Liver (tissue), 9 donors: ENCODE measurements around the gene RASGRP2. TPM values are rescaled to one million over a fixed set of nuclear protein-coding genes. Genes with fewer than 3 reads are reported as not detected.

Experiments
- DNase-seq: peaks from one replicate; pipeline ENCODE4 v3.0.0-alpha.2; 2017; ENCODE audit warnings: low spot score
- H3K27ac ChIP-seq, 2 donors: one replicate each; pipeline ENCODE4 v1.7.0; 2013; ENCODE audit warnings: inconsistent platforms in 2 of 2, low read length in 2 of 2, control low read depth in 1 of 2, low read depth in 1 of 2, mild to moderate bottlenecking in 1 of 2
- H3K27me3 ChIP-seq, 4 donors: one replicate each; pipeline versions ENCODE4 v1.6.1 to v1.7.0; 2013; ENCODE audit warnings: low read length in 3 of 4, inconsistent platforms in 1 of 4, mild to moderate bottlenecking in 1 of 4, moderate library complexity in 1 of 4; ENCODE audit not compliant: control insufficient read depth in 4 of 4, insufficient read depth in 4 of 4
- H3K36me3 ChIP-seq, 4 donors: one replicate each; pipeline versions ENCODE4 v1.6.1 to v1.7.0; 2013; ENCODE audit warnings: low read length in 3 of 4, mild to moderate bottlenecking in 3 of 4, low read depth in 1 of 4, moderate library complexity in 1 of 4; ENCODE audit not compliant: control insufficient read depth in 4 of 4, insufficient read depth in 3 of 4
- H3K4me1 ChIP-seq, 4 donors: one replicate each; pipeline versions ENCODE4 v1.6.1 to v1.7.0; 2013; ENCODE audit warnings: low read length in 3 of 4, mild to moderate bottlenecking in 3 of 4, moderate library complexity in 1 of 4; ENCODE audit not compliant: control insufficient read depth in 4 of 4, insufficient read depth in 4 of 4
- H3K4me3 ChIP-seq, 3 donors: one replicate each; pipeline versions ENCODE4 v1.6.1 to v1.7.0; 2013; ENCODE audit warnings: low read length in 3 of 3, control low read depth in 1 of 3, low read depth in 1 of 3, mild to moderate bottlenecking in 1 of 3
- H3K9ac ChIP-seq, 2 donors: one replicate each; pipeline ENCODE4 v1.7.0; 2013; ENCODE audit warnings: low read length in 2 of 2, mild to moderate bottlenecking in 2 of 2, moderate library complexity in 2 of 2, control low read depth in 1 of 2, low read depth in 1 of 2
- H3K9me3 ChIP-seq, 4 donors: one replicate each; pipeline versions ENCODE4 v1.6.1 to v1.7.0; 2013; ENCODE audit warnings: low read length in 3 of 4; ENCODE audit not compliant: control insufficient read depth in 4 of 4
- FOXA1 ChIP-seq: IDR thresholded peaks from 2 replicates; pipeline ENCODE4 v1.6.1; 2016; ENCODE audit warnings: antibody characterized with exemption
- FOXA2 ChIP-seq: IDR thresholded peaks from 2 replicates; pipeline ENCODE4 v1.6.1; 2016; ENCODE audit warnings: antibody characterized with exemption
- HNF4G ChIP-seq: IDR thresholded peaks from 2 replicates; pipeline ENCODE4 v1.6.1; 2016; ENCODE audit warnings: antibody characterized with exemption
- NR2F2 ChIP-seq: IDR thresholded peaks from 2 replicates; pipeline ENCODE4 v1.6.1; 2016; ENCODE audit warnings: antibody characterized with exemption
- RAD21 ChIP-seq, 2 donors: IDR thresholded peaks; 2 replicates each; pipeline ENCODE4 v1.6.1; 2016; ENCODE audit warnings: antibody characterized with exemption in 2 of 2, mild to moderate bottlenecking in 2 of 2
- SP1 ChIP-seq: IDR thresholded peaks from 2 replicates; pipeline ENCODE4 v1.6.1; 2018; ENCODE audit warnings: antibody characterized with exemption, mild to moderate bottlenecking
- TAF1 ChIP-seq: conservative IDR thresholded peaks from 2 replicates; pipeline ENCODE4 v1.6.1; 2016; ENCODE audit warnings: antibody characterized with exemption, mild to moderate bottlenecking
- WGBS: extraction: QIAGEN DNeasy Blood & Tissue Kit; methylation state at CpG from one replicate; pipeline ENCODE4 v1.1.7; 2013; 5-methylcytosine and 5-hydroxymethylcytosine counted together
- polyA plus RNA-seq, 2 donors: library from polyadenylated mRNA; stranded (reverse) in 1 of 2; unstranded in 1 of 2; fragments of 200-250 nt in 1 of 2; fragments of >200 nt in 1 of 2; fragmentation: Nextera tagmentation in 1 of 2; extraction: Ambion mirVana in 1 of 2; gene quantifications; one replicate each; pipeline versions ENCODE4 v1.2.1 to v1.2.3, GENCODE V29; 2013 to 2015
- total RNA-seq, 2 donors: library from RNA; depleted of rRNA; stranded (reverse); fragments of >200 nt; gene quantifications; one replicate each; pipeline ENCODE4 v1.2.3, GENCODE V29; 2014
- TF ChIP-seq, protein P1 (sequence below): IDR thresholded peaks from 2 replicates; pipeline ENCODE4 v1.6.1; 2016; ENCODE audit warnings: antibody characterized with exemption
- TF ChIP-seq, protein P2 (sequence below): fragments of 150-350 bp; IDR thresholded peaks from 2 replicates; pipeline ENCODE4 v1.5.1; 2017; ENCODE audit warnings: improper control_type of control experiment, low read depth, low read length; ENCODE audit not compliant: missing input control
- TF ChIP-seq, protein P3 (sequence below): IDR thresholded peaks from 2 replicates; pipeline ENCODE4 v1.6.1; 2016; ENCODE audit warnings: antibody characterized with exemption, mild to moderate bottlenecking
- donor health status: healthy.
- donor health status: healthy.
- donor health status: healthy.
- donor health status: healthy.
- donor health status: healthy.

Gene RASGRP2
- total and polyA plus RNA-seq, 4 donors: 2.7 to 14.9 (median 8.7) TPM

DNA sequence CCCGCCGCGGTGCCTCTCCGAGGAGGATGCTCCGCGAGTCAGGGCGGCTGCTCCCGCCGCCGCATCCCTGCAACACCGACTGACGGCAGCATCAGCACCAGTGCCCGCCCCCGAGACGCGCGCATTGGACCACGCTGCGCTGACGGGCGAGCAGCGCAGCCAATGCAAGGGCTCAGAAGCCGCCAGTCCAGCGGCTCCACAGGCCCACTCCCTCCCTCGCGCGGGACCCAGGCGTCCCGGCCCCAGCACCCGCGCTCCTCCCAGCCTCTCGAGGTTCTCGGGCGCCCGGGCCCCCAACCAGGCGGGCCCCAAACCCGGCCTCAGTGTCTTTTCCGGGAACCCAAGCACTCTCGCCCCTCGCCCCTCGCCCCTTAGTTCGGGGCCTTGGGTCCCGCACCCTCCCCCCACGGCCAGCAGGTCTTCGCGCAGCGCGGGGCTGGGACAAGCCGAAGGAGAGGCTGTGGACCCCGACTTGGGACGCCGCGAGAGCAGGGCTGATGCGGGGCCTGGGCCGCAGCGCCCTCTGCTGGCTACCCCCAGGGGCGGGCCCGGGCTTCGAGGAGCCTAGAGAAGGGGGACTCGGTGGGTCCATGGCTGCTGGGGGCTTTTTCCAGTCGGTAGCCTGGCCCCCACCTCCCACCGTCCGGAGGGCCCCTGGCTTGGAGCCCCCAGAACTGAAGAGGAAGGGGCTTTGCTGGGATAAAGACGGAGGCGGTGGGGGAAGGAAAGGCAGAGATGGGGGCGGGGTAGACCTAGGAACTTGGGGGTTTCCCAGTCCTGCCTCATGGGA, 20.6 kb downstream of the RASGRP2 start, which contains the start of gene NRXN2:
NRXN2 (minus strand) TSS at position 81 of the 790 bp plus-strand sequence. CDS start 9,498 bp downstream, outside the sequence.
- peaks cover 0 to 5% (median under 1%) of the 10 kb centered on the region in 4 donors for H3K27me3 ChIP-seq
- no peaks in the 10 kb centered on the region for H3K36me3 ChIP-seq
- H3K9ac ChIP-seq: no peak within 1 kb of the TSS
- H3K4me3 ChIP-seq: peak within 1 kb of the TSS in 2 of 3 donors; percentile 35 to 52
- H3K9me3 ChIP-seq: no peaks in the 10 kb centered on the region
- TF ChIP-seq HNF4G (no peak), RAD21 (IDR thresholded peaks at IDR 0.05) (peak; percentile 60 to 74), SP1 (peak; percentile 60), NR2F2 (no peak)
- TF ChIP-seq, protein P1, sequence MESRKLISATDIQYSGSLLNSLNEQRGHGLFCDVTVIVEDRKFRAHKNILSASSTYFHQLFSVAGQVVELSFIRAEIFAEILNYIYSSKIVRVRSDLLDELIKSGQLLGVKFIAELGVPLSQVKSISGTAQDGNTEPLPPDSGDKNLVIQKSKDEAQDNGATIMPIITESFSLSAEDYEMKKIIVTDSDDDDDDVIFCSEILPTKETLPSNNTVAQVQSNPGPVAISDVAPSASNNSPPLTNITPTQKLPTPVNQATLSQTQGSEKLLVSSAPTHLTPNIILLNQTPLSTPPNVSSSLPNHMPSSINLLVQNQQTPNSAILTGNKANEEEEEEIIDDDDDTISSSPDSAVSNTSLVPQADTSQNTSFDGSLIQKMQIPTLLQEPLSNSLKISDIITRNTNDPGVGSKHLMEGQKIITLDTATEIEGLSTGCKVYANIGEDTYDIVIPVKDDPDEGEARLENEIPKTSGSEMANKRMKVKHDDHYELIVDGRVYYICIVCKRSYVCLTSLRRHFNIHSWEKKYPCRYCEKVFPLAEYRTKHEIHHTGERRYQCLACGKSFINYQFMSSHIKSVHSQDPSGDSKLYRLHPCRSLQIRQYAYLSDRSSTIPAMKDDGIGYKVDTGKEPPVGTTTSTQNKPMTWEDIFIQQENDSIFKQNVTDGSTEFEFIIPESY: no peak
- TF ChIP-seq, protein P2, sequence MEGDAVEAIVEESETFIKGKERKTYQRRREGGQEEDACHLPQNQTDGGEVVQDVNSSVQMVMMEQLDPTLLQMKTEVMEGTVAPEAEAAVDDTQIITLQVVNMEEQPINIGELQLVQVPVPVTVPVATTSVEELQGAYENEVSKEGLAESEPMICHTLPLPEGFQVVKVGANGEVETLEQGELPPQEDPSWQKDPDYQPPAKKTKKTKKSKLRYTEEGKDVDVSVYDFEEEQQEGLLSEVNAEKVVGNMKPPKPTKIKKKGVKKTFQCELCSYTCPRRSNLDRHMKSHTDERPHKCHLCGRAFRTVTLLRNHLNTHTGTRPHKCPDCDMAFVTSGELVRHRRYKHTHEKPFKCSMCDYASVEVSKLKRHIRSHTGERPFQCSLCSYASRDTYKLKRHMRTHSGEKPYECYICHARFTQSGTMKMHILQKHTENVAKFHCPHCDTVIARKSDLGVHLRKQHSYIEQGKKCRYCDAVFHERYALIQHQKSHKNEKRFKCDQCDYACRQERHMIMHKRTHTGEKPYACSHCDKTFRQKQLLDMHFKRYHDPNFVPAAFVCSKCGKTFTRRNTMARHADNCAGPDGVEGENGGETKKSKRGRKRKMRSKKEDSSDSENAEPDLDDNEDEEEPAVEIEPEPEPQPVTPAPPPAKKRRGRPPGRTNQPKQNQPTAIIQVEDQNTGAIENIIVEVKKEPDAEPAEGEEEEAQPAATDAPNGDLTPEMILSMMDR: peak; percentile 56
- 6% methylated on average over 66 of the region's 66 CpGs for WGBS
- peak within 1 kb of the TSS in 1 of 2 donors; percentile 31 for H3K27ac ChIP-seq
- DNase-seq: peak; percentile 74
- H3K4me1 ChIP-seq: peaks cover 14 to 43% (median 36%) of the 10 kb centered on the region in 4 donors

DNA sequence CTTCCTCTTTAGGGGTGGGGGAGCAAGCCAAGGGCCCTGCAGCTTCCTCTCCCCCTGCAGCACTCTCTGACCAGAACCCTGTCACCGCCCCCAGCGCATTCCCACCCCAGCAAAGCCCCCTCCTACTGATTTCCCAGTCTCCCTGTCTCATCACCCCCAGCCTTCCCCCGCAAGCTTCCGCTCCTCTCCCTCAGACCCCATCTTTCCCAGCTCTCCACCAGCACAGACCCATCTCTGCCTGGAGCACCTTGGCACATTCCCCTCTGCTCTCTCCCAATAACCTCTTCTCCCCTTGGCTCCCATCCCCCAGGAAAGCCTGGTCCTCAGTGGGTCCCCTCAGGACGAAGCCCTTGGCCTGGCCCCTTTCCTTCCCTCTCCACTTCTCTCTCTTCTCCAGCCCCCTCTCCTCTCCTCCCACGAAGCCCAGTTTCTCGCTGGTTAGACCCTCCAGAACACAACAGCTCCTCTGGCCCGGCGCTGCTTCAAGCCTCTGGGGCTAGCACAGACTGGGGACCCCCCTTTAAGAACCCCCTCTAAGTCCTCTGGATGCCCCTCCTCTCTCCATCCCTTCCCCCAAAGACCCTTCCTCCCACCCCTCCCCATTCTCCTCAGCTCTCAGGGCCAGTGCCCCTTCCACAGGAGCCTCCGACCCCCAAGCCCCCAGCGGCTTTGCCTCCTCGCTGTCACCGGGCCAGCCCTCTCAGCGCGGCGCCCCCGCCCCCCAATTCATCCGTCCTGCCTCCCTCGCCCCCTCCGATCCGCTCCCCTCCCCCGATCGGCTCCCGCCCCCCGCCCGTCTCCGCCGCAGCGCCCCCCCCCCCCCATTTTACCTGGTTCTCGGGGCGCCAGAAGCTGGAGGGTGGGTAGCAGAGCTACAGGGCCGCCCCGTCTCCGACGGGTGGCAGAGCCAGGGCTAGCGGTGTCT, 21.5 kb downstream of the RASGRP2 start:
- H3K9ac ChIP-seq: no peak overlapping the region
- no peak overlapping the region for H3K27ac ChIP-seq
- H3K36me3 ChIP-seq: no peaks in the 10 kb centered on the region
- no peak for TF ChIP-seq FOXA1
- no peak for TF ChIP-seq FOXA2
- TF ChIP-seq, protein P3, sequence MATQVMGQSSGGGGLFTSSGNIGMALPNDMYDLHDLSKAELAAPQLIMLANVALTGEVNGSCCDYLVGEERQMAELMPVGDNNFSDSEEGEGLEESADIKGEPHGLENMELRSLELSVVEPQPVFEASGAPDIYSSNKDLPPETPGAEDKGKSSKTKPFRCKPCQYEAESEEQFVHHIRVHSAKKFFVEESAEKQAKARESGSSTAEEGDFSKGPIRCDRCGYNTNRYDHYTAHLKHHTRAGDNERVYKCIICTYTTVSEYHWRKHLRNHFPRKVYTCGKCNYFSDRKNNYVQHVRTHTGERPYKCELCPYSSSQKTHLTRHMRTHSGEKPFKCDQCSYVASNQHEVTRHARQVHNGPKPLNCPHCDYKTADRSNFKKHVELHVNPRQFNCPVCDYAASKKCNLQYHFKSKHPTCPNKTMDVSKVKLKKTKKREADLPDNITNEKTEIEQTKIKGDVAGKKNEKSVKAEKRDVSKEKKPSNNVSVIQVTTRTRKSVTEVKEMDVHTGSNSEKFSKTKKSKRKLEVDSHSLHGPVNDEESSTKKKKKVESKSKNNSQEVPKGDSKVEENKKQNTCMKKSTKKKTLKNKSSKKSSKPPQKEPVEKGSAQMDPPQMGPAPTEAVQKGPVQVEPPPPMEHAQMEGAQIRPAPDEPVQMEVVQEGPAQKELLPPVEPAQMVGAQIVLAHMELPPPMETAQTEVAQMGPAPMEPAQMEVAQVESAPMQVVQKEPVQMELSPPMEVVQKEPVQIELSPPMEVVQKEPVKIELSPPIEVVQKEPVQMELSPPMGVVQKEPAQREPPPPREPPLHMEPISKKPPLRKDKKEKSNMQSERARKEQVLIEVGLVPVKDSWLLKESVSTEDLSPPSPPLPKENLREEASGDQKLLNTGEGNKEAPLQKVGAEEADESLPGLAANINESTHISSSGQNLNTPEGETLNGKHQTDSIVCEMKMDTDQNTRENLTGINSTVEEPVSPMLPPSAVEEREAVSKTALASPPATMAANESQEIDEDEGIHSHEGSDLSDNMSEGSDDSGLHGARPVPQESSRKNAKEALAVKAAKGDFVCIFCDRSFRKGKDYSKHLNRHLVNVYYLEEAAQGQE: no peak
- TF ChIP-seq TAF1: no peak
- no peaks in the 10 kb centered on the region for H3K9me3 ChIP-seq
- peaks cover 14 to 39% (median 35%) of the 10 kb centered on the region in 4 donors for H3K4me1 ChIP-seq
- H3K27me3 ChIP-seq: peaks cover 0 to 5% (median under 1%) of the 10 kb centered on the region in 4 donors
- DNase-seq: no peak
- WGBS: 12% methylated on average over 36 of the region's 36 CpGs
- H3K4me3 ChIP-seq: no peak overlapping the region
